Hindlimb muscle (tissue), 1 donor: Measurements from ENCODE around the gene ARHGAP44. TPM values are rescaled to one million over a fixed set of nuclear protein-coding genes. Genes with fewer than 3 reads are reported as not detected.

Source experiments
- DNase-seq: peaks from one replicate; pipeline ENCODE4 v3.0.0-alpha.2; 2013
- polyA plus RNA-seq: library from polyadenylated mRNA; unstranded; fragments of 120-200 nt; gene quantifications from one replicate; pipeline ENCODE4 v1.2.1, GENCODE V29; 2013; ENCODE audit not compliant: insufficient read length

ARHGAP44 gene
- polyA plus RNA-seq: 4.5 TPM

DNA sequence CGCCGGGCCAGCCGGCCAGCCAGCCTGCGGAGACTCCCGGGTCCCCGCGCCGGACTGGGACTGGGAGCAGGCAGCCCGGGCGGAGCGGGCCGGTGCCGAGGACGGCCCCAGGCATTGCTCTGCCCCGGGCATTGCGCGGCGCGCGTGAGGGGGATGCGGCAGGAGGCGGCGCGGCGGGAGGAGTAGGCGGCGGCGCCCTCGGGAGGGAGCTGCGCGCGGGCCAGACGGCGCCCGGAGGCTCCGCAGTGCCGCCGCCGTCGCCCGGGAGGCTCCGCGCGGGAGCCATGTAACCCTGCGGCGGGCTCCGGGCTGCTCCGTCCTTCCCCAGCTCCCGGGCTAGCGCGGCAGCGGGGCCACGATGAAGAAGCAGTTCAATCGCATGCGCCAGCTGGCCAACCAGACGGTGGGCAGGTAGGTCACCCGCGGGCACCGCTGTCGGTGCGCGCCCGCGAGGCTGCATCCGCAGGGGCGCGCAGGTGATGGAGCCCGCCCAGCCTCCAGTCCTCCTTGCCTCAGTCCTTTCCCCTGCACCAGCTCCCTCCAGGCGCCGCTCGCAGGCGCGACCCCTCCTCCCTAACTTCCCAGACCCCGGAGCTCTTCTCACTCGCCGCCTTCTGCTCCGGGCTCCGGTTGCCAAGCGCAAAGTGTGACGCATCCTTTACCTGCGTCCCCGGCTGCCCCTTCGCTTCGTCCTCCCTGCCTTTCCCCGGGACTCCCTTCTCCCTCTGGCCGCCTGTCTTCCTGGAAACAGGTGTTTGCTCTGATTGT, at the start of gene ARHGAP44:
ARHGAP44 (plus strand) TSS at position 18 of the 768 bp plus-strand sequence; CDS start at position 359, 341 bp downstream.
- peak; percentile 67 for DNase-seq

DNA sequence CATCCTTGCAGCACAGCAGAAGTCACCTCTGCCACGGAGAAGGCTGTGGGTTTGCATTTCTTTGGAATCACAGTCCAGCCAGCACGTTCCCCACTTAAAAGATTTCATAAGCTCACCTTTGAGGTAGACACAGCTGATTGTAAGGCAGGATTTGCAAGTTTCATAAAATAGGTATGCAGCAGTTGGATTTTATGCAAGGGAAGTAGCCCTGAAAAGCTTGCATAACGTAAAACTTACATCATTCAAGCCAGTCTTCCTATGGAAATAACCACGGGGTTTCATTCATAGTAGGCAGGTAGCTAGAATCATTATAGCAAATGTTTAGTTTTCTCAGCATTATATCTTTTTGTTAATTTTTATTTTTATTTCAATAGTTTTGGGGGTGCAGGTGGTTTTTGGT, 49.8 kb upstream of the ARHGAP44 start:
- no peak for DNase-seq

- DNase-seq: no peak
Observed at GRCh38 chr17:12743046-12743445, 46.3 kb upstream of the ARHGAP44 start.

GRCh38 chr17:12744298-12744697, 45.0 kb upstream of the ARHGAP44 start:
- no peak for DNase-seq

GRCh38 chr17:12744786-12745185, 44.5 kb upstream of the ARHGAP44 start:
- no peak for DNase-seq

- no peak for DNase-seq
Observed at GRCh38 chr17:12745486-12745885, 43.8 kb upstream of the ARHGAP44 start.

GRCh38 chr17:12756786-12757185, 32.5 kb upstream of the ARHGAP44 start:
- DNase-seq: no peak

GRCh38 chr17:12759090-12759489, 30.2 kb upstream of the ARHGAP44 start:
- DNase-seq: no peak

- no peak for DNase-seq
Observed at GRCh38 chr17:12765548-12765947, 23.8 kb upstream of the ARHGAP44 start.

GRCh38 chr17:12768255-12768654, 21.0 kb upstream of the ARHGAP44 start:
- no peak for DNase-seq

- DNase-seq: no peak
Observed at GRCh38 chr17:12769981-12770380, 19.3 kb upstream of the ARHGAP44 start.

DNA sequence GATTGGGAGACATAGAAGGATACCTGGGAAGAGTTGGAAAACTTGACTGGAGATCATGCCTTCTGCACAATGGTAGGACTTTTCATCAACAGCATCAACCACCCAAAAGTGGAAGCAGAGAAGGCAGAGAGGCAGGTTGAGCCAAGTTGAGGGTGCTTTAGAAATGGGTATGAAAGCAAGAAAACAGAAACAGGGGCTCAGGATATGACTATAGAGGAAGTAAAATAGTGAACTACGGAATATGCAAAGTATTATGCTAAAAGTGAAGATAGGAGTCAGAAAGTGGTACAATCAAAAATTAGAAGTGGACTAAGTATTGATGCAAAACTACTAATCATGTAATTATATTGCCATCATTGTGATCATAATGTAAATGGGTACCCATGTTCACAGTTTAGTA, 16.1 kb upstream of the ARHGAP44 start:
- no peak for DNase-seq

GRCh38 chr17:12789075-12789480, 220 bp upstream of the ARHGAP44 start:
- no peak for DNase-seq

- no peak for DNase-seq
Observed at GRCh38 chr17:12790249-12791106, 1.2 kb downstream of the ARHGAP44 start.

DNA sequence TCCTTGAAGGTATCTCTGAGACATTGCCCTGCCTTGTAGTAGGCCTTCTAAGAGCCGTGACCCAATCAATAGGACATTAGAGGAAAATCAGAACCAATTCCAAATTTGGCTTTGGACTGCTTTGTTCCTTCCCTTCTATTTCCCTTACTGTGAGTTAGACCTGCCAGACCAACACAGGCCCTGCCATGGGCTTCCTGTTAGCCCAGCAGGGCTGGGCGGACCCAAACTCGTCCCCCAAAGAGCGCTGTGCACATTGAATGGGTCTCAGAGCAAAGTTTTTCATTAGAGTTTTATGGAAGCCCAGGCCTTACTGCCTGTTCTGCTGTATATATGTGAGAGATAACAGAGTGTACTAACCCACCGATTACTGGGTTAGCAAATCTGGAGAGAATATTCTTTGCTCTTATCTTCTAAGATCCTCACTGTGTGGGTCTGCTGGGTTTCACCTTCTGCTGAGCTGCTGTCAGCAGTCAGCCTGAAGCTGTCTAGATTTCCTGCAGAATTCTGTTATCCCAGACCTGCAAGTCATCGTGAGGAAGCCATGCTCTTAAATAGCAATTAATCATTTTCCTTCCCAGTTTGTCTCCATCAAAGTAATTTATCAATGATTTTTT, 5.7 kb downstream of the ARHGAP44 start:
- DNase-seq: no peak

DNA sequence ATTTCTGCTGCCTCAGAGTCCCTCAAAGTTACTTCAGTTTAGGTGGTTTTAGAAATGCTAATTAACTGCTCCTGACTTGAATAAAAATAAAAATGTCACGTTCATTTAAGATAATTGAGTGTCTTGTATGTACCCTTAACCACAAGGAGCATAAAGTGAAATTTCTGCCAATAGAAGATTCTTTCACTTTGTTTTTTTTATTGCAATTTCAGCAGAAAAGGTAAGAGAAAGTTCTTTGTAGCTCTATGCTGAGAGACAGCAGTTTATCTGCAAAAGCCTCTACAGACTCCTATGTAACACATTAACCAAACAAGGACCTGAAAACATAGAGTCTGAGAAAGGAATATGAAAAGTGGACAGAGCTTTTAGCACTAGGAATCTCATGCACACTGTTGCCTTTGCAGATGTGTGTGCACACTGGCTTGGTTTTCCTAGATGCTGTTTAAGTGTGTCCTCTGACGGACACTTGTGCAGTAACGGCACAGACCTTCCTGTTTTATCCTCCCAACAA, 11.6 kb downstream of the ARHGAP44 start:
- DNase-seq: no peak

DNA sequence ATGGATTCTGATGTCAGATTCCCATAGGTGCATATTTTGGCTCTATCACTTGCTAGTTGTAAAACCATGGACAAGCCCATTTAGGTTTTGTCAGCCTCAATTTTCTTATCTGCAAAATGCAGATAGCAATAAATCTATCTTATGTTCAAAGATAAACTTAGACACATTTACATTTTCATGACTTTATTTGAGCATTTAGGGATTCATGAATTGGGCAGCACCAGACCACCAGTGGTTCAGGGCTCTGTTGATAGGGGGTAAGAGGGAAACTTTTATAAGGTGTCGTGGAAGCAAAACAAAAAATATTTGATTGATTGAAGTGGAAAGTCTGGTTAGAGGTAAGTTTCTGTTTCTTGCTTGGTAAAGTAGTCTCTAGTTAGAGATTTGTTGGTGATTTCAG, 17.3 kb downstream of the ARHGAP44 start:
- no peak for DNase-seq

DNA sequence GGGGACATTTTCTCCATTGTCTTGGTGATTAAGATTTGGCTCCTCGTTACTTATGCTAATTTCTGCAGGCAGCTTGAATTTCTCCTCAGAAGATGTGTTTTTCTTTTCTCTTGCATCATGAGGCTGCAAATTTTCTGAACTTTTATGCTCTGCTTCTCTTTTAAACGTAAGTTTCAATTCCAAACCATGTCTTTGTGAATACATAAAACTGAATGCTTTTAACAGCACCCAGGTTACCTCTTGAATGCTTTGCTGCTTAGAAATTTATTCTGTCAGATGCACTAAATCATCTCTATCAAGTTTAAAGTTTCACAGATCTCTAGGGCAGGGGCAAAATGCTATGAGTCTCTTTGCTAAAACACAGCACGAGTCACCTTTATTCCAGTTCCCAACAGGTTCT, 19.4 kb downstream of the ARHGAP44 start:
- no peak for DNase-seq

DNA sequence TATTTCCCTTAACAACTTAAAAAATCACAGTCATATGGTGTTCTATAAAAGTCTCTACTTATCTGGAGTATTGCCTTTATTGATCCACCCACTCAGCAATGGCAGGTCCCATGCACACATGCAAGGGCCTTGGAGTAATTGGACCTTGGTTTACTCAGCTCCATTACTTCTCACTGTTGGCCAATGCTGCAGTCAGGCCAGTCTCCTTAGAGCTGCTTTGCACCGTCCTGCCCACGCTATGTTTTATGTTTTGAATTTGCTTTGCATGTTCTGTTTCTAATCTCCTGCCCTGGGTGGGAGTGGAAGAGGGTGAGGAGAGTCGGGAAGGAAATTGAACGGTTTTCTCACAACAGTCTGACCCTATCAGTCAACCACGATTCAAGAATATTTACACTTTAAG, 23.6 kb downstream of the ARHGAP44 start:
- no peak for DNase-seq

DNA sequence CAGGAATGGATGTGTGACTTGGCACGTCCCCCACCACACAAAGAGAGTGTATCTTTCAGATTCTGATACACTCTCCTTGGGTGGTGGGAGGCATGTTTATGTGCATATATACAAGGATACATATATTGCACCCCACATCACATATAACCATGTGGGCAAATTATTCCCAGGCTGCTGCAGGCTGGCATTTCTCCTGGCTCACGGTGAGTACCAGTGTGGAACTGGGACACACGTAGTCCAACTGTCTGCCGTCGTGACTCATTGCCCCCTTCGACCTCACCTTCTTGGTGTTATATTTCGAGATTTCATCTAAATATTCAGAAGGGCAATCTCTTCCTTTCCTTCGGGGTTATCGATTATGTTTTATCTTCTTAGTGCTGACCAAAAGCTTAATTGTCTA, 24.4 kb downstream of the ARHGAP44 start:
- DNase-seq: no peak

DNA sequence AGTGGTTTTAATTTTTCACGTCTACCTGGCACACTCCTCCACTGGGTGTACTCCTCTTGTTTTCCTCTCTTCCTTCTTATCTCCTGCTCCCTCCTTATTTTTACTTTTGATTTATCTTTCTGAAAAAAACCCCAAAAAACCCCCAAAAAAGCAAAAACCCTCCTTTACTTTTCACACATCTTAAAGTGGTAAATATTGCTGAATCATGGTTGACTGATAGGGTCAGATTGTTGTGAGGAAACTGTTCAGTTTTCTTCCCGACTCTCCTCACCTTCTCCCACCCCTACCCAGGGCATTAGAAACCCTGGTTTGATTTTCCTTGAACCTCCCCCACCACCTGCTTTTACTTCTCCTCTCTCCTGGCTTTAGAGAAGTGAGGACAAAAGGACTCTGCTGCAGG, 25.4 kb downstream of the ARHGAP44 start:
- no peak for DNase-seq

GRCh38 chr17:12815642-12816141, 26.4 kb downstream of the ARHGAP44 start:
- DNase-seq: no peak

DNA sequence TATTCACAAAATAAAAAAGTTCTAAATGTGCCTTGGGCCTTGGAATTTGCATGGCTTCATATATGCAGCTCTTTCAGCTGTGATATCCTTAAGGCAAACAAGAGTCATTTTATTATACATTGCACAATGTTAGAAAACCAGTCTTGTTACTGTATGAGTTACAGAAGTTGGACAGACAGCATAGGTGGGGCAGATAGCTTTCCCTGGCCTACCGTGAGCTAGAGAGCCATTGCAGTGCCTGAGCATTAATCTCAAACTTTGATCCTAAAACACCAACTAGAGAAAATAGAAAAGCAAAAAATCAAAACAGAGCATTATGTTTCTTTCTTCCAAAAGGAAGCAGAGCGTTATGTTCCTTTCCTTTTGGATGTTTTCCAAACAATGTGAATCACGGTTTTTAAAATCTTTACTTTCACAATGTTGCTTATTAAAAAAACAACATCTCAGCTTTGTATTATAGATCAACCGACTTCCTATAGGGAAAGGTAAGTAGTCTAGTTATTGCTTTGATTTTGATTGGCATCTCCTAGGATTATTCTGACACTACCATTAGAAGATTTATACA, 32.2 kb downstream of the ARHGAP44 start:
- no peak for DNase-seq
